Upper lobe of right lung (tissue), 1 donor: ENCODE data around the gene TMEM178A. TPM values are rescaled to one million over a fixed set of nuclear protein-coding genes. Genes with fewer than 3 reads are reported as not detected.
"Not testable (repeated sequence)": the region's sequence is repeated elsewhere in the genome, so short reads cannot be mapped to it uniquely, and the experiment has no call there.

Experiments used
- ATAC-seq: fragments of 200-7000 bp; cut with Tn5 transposase; one replicate; pipeline ENCODE4 v1.9.1; 2020; ENCODE audit warnings: mild to moderate bottlenecking, moderate library complexity
- DNase-seq: peaks from one replicate; pipeline ENCODE4 v3.0.0-alpha.2; 2020
- H3K27ac ChIP-seq: fragments of 200-600 bp; one replicate; pipeline ENCODE4 v1.8.0; 2022
- H3K27me3 ChIP-seq: fragments of 200-600 bp; one replicate; pipeline ENCODE4 v1.8.0; 2022; ENCODE audit warnings: mild to moderate bottlenecking
- H3K36me3 ChIP-seq: fragments of 200-600 bp; one replicate; pipeline ENCODE4 v1.8.0; 2022
- H3K4me1 ChIP-seq: fragments of 200-600 bp; one replicate; pipeline ENCODE4 v1.8.0; 2022
- H3K4me3 ChIP-seq: fragments of 200-600 bp; one replicate; pipeline ENCODE4 v1.8.0; 2022; ENCODE audit warnings: mild to moderate bottlenecking
- H3K9me3 ChIP-seq: fragments of 200-600 bp; one replicate; pipeline ENCODE4 v1.8.0; 2022
- intact Hi-C: fragments of 100-400 bp; cut with DNase I; formaldehyde crosslinking; loops from one replicate; pipeline ENCODE4 v1.11.0; 2022
- total RNA-seq: library from RNA; stranded (reverse); fragmentation: NEBNext Ultra II Directional; extraction: Animal tissue kit (Norgen Biotek cat#: 25700); gene quantifications from one replicate; pipeline ENCODE4 v1.2.1, GENCODE V29; 2021
- TF ChIP-seq, protein P1 (sequence below): fragments of 200-600 bp; IDR thresholded peaks from one replicate; pipeline ENCODE4 v1.8.0; 2022; ENCODE audit warnings: antibody characterized with exemption
- donor health status: DM: no; HTN: yes; CAD: no; lungs with severe emphysema.

The TMEM178A gene
- total RNA-seq, 1 donor from 2014 or later: 9.5 TPM

DNA sequence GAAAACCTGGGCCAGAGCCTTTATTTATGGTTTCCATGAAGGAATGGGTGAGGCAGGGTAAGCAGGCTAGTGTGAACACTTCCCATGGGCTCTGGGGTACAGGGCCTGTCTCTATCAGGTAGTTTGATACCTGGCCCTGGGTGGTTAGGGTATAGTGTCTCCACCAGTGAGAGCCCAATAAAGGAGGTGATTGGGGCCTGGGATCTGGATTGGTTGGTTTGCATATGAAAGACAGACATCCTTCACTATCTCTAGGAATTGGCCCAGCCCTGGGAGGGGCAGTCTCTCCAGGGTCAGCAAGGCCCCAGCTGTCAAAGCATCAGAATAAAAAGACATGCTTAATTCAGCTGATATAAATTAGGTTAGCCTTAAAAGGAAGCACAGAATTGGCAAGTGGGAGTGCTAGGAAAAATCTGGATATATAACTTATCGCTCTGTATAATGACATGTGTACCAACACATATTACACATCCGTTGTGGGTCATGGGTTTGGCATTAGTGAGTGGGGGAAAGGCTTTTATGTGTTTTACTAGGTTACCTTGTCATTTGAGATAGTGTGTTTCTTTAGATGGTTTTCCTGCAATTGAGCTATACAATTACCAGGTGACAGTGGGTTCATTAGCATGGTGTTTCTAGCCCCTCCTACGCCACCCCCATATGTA lies 18.5 kb upstream of the TMEM178A start:
- no peaks in the 10 kb centered on the region for H3K4me1 ChIP-seq
- peak; percentile 21 for ATAC-seq
- DNase-seq: no peak
- H3K4me3 ChIP-seq: no peak overlapping the region
- TF ChIP-seq, protein P1, sequence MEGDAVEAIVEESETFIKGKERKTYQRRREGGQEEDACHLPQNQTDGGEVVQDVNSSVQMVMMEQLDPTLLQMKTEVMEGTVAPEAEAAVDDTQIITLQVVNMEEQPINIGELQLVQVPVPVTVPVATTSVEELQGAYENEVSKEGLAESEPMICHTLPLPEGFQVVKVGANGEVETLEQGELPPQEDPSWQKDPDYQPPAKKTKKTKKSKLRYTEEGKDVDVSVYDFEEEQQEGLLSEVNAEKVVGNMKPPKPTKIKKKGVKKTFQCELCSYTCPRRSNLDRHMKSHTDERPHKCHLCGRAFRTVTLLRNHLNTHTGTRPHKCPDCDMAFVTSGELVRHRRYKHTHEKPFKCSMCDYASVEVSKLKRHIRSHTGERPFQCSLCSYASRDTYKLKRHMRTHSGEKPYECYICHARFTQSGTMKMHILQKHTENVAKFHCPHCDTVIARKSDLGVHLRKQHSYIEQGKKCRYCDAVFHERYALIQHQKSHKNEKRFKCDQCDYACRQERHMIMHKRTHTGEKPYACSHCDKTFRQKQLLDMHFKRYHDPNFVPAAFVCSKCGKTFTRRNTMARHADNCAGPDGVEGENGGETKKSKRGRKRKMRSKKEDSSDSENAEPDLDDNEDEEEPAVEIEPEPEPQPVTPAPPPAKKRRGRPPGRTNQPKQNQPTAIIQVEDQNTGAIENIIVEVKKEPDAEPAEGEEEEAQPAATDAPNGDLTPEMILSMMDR: no peak
- no peaks in the 10 kb centered on the region for H3K9me3 ChIP-seq
- no peaks in the 10 kb centered on the region for H3K36me3 ChIP-seq
- no peak overlapping the region for H3K27ac ChIP-seq
- no peaks in the 10 kb centered on the region for H3K27me3 ChIP-seq
- intact Hi-C loops: no loop called here

DNA sequence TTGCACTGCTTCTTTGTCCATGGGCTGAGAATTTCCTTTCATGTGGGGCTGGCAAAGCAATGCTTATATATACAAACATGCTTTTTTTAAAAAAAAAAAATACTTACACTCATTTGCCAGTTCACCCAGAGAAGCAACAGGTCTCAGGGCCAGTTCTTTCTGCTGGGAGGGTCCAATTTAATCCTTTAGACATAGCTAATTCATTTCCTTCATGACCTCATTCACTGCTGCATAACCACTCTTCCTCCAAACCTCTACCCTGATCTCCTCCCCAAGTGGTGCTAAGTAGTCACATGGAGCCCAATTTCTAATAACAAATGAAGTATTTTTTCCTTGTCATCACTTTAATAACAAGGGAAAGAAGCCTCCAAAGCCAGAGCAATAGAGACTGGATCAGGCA lies 17.1 kb upstream of the TMEM178A start:
- DNase-seq (no peak), ATAC-seq (no peak)
- TF ChIP-seq, protein P1: no peak
- no peak overlapping the region for H3K27ac ChIP-seq
- no peaks in the 10 kb centered on the region for H3K4me1 ChIP-seq
- no peaks in the 10 kb centered on the region for H3K9me3 ChIP-seq
- no peaks in the 10 kb centered on the region for H3K36me3 ChIP-seq
- no peak overlapping the region for H3K4me3 ChIP-seq
- H3K27me3 ChIP-seq: no peaks in the 10 kb centered on the region
- intact Hi-C loops: no loop called here

DNA sequence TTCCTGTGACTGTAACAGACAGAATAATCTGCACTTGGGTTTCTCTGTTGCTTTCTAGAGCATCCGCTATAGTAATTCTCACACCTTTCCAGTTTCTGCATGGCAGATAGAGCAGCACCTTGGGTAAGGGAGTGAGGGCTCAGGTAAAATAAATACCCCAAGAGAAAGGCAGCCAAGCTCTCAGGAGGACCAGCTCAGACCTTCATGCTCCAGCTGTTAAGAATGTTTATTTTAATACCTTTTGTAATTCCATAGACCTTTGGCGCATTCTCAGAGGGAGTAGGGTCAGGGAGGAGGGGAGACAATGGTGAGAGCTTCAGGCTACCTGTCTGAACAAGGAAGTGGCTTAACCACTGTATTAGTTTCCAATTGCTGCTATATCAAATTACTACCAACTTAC lies 16.2 kb upstream of the TMEM178A start:
- H3K9me3 ChIP-seq: no peaks in the 10 kb centered on the region
- no peak overlapping the region for H3K27ac ChIP-seq
- TF ChIP-seq, protein P1: no peak
- no peaks in the 10 kb centered on the region for H3K4me1 ChIP-seq
- no peaks in the 10 kb centered on the region for H3K27me3 ChIP-seq
- DNase-seq (no peak), ATAC-seq (no peak)
- intact Hi-C loops: no loop called here
- no peaks in the 10 kb centered on the region for H3K36me3 ChIP-seq
- no peak overlapping the region for H3K4me3 ChIP-seq

DNA sequence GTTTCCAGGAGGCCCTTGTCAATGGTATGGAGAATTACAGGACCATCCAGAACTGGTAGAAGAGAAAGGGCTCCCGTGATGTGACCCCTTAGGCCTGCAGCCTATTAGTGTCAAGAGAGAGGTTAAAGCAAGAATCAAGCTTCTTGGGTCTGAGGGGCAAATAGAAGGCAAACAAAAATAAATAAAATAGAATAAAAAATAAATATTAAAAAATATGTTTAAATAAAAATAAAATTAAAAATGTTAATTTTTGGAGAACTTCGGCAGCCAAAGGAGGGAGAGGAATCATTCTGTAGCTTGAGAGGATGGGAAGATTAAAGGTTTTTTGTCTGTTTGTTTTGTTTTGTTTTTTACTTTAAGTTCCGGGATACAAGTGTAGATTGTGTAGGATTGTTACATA lies 15.2 kb upstream of the TMEM178A start:
- TF ChIP-seq, protein P1: no peak
- Histone ChIP-seq H3K27me3 (no peaks in the 10 kb centered on the region), H3K4me1 (no peaks in the 10 kb centered on the region), H3K9me3 (no peaks in the 10 kb centered on the region), H3K36me3 (no peaks in the 10 kb centered on the region), H3K4me3 (no peak overlapping the region), H3K27ac (no peak overlapping the region)
- no peak for ATAC-seq
- DNase-seq: no peak
- intact Hi-C loops: no loop called here

DNA sequence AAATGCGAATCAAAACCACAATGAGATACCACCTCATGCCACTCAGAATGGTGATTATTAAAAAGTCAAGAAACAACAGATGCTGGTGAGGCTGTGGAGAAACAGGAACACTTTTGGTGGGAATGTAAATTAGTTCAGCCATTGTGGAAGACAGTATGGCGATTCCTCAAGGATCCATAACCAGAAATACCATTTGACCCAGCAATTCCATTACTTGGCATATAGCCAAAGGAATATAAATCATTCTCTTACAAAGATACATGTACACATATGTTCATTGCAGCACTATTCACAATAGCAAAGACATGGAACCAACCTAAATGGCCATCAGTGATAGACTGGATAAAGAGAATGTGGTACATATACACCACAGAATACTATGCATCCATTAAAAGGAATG lies 9.5 kb upstream of the TMEM178A start:
- intact Hi-C loops, H3K27ac ChIP-seq, H3K9me3 ChIP-seq, DNase-seq, H3K36me3 ChIP-seq, H3K4me1 ChIP-seq, H3K27me3 ChIP-seq, H3K4me3 ChIP-seq, ATAC-seq: not testable (repeated sequence)

DNA sequence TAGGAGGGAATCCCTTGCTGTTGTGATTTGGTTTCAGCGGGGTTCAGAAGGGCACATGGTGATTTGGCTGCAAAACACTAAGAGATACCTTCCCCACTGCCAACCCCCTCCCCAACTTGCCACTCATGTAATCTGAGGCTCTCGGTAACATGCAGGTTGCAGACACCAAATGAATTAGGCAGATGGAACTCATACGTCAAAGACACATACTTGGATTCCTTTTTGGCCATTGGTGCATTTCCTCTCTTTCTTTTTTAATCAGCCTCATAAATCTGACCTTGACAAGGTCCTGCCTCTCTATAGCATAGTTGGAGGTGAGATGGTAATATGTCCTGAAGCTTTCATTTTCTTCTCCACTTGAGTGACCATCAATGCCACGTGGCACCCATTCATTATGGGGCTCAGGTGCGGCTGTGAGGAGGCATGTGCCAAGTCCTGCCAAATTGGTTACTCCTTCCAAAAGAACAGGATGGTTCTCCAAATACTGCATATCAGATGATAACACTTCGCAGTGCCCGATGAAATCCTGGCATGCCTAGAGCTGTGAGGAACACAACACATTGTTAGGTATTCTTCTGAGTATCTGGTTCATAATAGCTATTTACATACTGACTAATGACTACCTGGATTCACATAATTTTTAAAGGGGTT lies 8.3 kb upstream of the TMEM178A start:
- H3K4me1 ChIP-seq: no peaks in the 10 kb centered on the region
- H3K36me3 ChIP-seq: no peaks in the 10 kb centered on the region
- no peak for ATAC-seq
- no peaks in the 10 kb centered on the region for H3K9me3 ChIP-seq
- no peak for DNase-seq
- no peak overlapping the region for H3K4me3 ChIP-seq
- TF ChIP-seq, protein P1: no peak
- intact Hi-C loops: no loop called here
- no peaks in the 10 kb centered on the region for H3K27me3 ChIP-seq
- no peak overlapping the region for H3K27ac ChIP-seq
